ENCODE results near the gene TRIO.

DNA sequence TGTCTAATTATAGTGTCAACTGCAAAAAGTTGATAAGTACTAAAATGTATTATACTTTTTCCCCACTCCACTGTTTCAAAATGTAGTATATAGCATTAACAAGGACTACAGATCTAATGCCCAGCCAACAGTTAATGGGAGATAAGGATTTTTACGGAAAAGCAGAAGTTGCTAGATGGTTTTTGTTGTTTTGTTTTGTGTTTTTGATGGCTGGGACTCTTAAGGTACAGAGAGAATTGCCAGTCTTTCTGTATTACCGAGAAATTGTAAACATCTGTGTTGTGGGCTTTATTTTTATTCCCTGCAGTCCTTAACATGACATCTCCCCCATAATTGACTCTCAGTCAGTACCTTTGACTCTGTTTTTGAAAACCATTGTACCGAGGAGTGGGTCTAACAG, 44.0 kb downstream of the TRIO start:
- TF ChIP-seq, protein P1, sequence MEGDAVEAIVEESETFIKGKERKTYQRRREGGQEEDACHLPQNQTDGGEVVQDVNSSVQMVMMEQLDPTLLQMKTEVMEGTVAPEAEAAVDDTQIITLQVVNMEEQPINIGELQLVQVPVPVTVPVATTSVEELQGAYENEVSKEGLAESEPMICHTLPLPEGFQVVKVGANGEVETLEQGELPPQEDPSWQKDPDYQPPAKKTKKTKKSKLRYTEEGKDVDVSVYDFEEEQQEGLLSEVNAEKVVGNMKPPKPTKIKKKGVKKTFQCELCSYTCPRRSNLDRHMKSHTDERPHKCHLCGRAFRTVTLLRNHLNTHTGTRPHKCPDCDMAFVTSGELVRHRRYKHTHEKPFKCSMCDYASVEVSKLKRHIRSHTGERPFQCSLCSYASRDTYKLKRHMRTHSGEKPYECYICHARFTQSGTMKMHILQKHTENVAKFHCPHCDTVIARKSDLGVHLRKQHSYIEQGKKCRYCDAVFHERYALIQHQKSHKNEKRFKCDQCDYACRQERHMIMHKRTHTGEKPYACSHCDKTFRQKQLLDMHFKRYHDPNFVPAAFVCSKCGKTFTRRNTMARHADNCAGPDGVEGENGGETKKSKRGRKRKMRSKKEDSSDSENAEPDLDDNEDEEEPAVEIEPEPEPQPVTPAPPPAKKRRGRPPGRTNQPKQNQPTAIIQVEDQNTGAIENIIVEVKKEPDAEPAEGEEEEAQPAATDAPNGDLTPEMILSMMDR (IDR thresholded peaks at IDR 0.05 in 2 of 3, conservative IDR thresholded peaks at IDR 0.05 in 1 of 3; ENCODE audit: borderline replicate concordance in 1 of 3, insufficient read depth in 1 of 3, low read depth in 2 of 3, low read length in 2 of 3) = no peak
- TF ChIP-seq SRF (IDR thresholded peaks at IDR 0.05; ENCODE audit: low read depth) (no peak), POLR2AphosphoS5 (IDR thresholded peaks at IDR 0.05; ENCODE audit: low read depth, low read length) (no peak), POLR2A (IDR thresholded peaks at IDR 0.05; ENCODE audit: borderline replicate concordance, extremely low read depth, insufficient read depth, insufficient read length) (no peak), EZH2 (IDR thresholded peaks at IDR 0.05) (no peak), FOSL1 (IDR thresholded peaks at IDR 0.05; ENCODE audit: low read depth) (no peak), ZFX (IDR thresholded peaks at IDR 0.05) (no peak), RAD21 (IDR thresholded peaks at IDR 0.05; ENCODE audit: low read depth) (no peak), EGR1 (IDR thresholded peaks at IDR 0.05; ENCODE audit: low read depth) (no peak), SP1 (IDR thresholded peaks at IDR 0.05; ENCODE audit: low read depth) (no peak), YY1 (IDR thresholded peaks at IDR 0.05; ENCODE audit: extremely low read depth, insufficient replicate concordance, low read depth, low read length) (no peak), ZNF274 (IDR thresholded peaks at IDR 0.05; ENCODE audit: low read depth, low read length) (no peak)
- TF ChIP-seq, protein P2, sequence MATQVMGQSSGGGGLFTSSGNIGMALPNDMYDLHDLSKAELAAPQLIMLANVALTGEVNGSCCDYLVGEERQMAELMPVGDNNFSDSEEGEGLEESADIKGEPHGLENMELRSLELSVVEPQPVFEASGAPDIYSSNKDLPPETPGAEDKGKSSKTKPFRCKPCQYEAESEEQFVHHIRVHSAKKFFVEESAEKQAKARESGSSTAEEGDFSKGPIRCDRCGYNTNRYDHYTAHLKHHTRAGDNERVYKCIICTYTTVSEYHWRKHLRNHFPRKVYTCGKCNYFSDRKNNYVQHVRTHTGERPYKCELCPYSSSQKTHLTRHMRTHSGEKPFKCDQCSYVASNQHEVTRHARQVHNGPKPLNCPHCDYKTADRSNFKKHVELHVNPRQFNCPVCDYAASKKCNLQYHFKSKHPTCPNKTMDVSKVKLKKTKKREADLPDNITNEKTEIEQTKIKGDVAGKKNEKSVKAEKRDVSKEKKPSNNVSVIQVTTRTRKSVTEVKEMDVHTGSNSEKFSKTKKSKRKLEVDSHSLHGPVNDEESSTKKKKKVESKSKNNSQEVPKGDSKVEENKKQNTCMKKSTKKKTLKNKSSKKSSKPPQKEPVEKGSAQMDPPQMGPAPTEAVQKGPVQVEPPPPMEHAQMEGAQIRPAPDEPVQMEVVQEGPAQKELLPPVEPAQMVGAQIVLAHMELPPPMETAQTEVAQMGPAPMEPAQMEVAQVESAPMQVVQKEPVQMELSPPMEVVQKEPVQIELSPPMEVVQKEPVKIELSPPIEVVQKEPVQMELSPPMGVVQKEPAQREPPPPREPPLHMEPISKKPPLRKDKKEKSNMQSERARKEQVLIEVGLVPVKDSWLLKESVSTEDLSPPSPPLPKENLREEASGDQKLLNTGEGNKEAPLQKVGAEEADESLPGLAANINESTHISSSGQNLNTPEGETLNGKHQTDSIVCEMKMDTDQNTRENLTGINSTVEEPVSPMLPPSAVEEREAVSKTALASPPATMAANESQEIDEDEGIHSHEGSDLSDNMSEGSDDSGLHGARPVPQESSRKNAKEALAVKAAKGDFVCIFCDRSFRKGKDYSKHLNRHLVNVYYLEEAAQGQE (IDR thresholded peaks at IDR 0.05; ENCODE audit: low read depth) = no peak
- TF ChIP-seq, protein P3, sequence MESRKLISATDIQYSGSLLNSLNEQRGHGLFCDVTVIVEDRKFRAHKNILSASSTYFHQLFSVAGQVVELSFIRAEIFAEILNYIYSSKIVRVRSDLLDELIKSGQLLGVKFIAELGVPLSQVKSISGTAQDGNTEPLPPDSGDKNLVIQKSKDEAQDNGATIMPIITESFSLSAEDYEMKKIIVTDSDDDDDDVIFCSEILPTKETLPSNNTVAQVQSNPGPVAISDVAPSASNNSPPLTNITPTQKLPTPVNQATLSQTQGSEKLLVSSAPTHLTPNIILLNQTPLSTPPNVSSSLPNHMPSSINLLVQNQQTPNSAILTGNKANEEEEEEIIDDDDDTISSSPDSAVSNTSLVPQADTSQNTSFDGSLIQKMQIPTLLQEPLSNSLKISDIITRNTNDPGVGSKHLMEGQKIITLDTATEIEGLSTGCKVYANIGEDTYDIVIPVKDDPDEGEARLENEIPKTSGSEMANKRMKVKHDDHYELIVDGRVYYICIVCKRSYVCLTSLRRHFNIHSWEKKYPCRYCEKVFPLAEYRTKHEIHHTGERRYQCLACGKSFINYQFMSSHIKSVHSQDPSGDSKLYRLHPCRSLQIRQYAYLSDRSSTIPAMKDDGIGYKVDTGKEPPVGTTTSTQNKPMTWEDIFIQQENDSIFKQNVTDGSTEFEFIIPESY (IDR thresholded peaks at IDR 0.05; ENCODE audit: extremely low read depth, insufficient replicate concordance, low read length) = no peak

Measured in HCT116 (cell line).